HG03280 (cell line): Measurements from ENCODE around the gene SESN1.
"Not testable (repeated sequence)": the region's sequence is repeated elsewhere in the genome, so short reads cannot be mapped to it uniquely, and the experiment has no call there.

ENCODE experiments used
- ATAC-seq: cut with Tn5 transposase; IDR thresholded peaks from one replicate; pipeline ENCODE4 v1.9.1; 2021; ENCODE audit warnings: mild to moderate bottlenecking, moderate library complexity; ENCODE audit not compliant: unreplicated experiment

SESN1 gene

GRCh38 chr6:109002882-109003281 lies 91.8 kb downstream of the SESN1 start:
- no peak for ATAC-seq

- ATAC-seq: no peak
Measured at GRCh38 chr6:109002051-109002697, 92.5 kb downstream of the SESN1 start.

- ATAC-seq: no peak
Measured at GRCh38 chr6:109001291-109001894, 93.3 kb downstream of the SESN1 start.

GRCh38 chr6:109000289-109000688 lies 94.4 kb downstream of the SESN1 start:
- no peak for ATAC-seq

- no peak for ATAC-seq
Measured at GRCh38 chr6:108999428-108999827, 95.2 kb downstream of the SESN1 start.

- ATAC-seq: no peak
Measured at GRCh38 chr6:108998485-108998884, 96.2 kb downstream of the SESN1 start.

- no peak for ATAC-seq
Measured at GRCh38 chr6:108996208-108996607, 98.4 kb downstream of the SESN1 start.

- no peak for ATAC-seq
Measured at GRCh38 chr6:108995296-108995695, 99.3 kb downstream of the SESN1 start.

GRCh38 chr6:108993876-108994275 lies 100.8 kb downstream of the SESN1 start:
- ATAC-seq: no peak

GRCh38 chr6:108989700-108990099 lies 104.9 kb downstream of the SESN1 start:
- no peak for ATAC-seq

GRCh38 chr6:108988765-108989164 lies 105.9 kb downstream of the SESN1 start:
- ATAC-seq: no peak

GRCh38 chr6:108988296-108988695 lies 106.3 kb downstream of the SESN1 start:
- no peak for ATAC-seq

- no peak for ATAC-seq
Measured at GRCh38 chr6:108987156-108987555, 107.5 kb downstream of the SESN1 start.

GRCh38 chr6:108985301-108985700 lies 109.3 kb downstream of the SESN1 start:
- no peak for ATAC-seq

GRCh38 chr6:108983151-108983550 lies 111.5 kb downstream of the SESN1 start:
- ATAC-seq: no peak

- no peak for ATAC-seq
Measured at GRCh38 chr6:108982154-108983113, 112.2 kb downstream of the SESN1 start.

GRCh38 chr6:108978638-108979037 lies 116.0 kb downstream of the SESN1 start:
- not testable (repeated sequence) for ATAC-seq

GRCh38 chr6:108974201-108974600 lies 120.4 kb downstream of the SESN1 start:
- no peak for ATAC-seq

GRCh38 chr6:108969776-108970175 lies 124.9 kb downstream of the SESN1 start:
- no peak for ATAC-seq

- ATAC-seq: no peak
Measured at GRCh38 chr6:108968325-108969316, 126.0 kb downstream of the SESN1 start.
